ENCODE measurements around the gene DNAAF8.

The DNAAF8 gene

DNA sequence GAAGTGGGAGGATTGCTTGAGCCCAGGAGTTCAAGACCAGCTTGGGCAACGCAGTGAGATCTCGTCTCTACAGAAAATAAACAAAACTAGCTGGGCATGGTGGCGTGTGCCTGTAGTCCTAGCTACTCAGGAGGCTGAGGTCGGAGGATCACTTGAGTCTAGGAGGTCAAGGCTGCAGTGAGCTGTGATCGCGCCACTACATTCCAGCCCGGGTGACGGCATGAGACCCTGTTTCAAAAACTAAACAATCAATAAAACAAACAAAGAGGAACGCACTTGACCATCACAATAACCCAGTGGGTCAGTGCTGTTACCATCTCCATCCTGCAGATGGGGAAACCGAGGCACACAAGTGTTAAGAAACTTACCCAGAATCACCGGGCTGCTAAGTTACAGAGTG lies 18.9 kb downstream of the DNAAF8 start:
- DNase-seq (ENCODE audit: low spot score): no peak

DNA sequence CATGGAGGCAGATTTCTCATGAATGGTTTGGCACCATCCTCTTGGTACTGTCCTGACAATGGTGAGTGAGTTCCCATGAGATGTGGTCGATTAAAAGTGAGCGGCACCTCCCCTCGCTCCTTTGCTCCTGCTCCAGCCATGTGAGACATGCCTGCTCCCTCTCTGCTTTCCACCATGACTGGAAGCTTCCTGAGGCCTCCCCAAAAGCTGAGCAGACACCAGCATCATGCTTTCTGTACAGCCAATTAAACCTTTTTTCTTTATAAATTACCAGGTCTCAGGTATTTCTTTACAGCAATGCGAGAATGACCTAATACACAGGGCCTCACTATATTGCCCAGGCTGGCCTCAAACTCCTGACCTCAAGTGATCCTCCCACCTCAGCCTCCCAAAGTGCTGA lies 20.5 kb downstream of the DNAAF8 start:
- DNase-seq (ENCODE audit: low spot score): no peak

DNA sequence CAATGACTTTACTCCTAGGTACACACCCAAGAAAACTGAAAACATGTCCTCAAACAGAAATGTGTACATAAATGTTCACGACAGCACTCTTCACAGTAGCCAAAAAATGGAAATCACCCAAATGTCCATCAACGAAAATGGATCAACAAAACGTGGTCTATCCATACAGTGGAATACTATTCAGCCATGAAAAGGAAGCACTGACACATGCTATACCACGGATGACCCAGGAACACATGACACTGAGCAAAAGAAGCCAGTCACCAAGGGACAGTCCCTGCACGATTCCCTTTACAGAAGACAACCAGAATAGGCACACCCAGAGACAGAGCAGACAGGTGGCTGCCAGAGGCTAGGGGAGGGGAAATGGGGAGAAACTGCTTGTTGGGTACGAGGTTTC lies 21.4 kb downstream of the DNAAF8 start:
- no peak for DNase-seq (ENCODE audit: low spot score)

DNA sequence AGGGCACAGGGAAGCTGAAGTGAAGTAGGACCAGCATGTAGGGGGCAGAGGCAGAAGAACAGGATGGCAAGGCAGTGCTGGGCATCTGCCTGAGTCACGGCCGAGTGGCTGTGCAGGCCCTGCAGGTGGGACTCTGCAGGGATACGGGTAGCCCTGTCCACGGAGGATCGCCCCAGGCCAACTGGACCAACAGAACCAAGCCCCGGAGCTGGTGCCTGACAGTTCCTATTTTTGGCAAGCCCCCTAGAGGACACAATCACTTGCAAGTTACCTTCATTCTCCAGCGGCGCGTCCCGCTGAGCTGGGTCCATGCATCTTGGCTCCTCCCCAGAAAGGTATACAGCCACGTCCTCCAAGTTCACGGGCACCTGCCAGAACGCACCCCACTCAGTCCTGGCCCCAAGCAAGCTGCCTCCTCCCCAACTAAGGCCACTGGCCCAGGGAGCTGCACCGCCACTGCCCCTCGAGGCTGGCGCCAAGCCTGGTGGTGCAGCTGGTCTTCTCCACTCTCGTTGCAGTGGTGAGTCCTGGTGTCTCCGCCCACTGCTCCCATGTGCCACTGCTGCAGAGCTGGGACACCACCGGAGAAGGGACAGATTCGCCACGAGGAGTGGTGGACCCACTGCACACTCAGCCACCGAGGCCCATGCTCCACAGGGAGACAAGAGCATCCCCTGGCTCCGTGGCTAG lies 26.0 kb downstream of the DNAAF8 start:
- no peak for DNase-seq (ENCODE audit: low spot score)

DNA sequence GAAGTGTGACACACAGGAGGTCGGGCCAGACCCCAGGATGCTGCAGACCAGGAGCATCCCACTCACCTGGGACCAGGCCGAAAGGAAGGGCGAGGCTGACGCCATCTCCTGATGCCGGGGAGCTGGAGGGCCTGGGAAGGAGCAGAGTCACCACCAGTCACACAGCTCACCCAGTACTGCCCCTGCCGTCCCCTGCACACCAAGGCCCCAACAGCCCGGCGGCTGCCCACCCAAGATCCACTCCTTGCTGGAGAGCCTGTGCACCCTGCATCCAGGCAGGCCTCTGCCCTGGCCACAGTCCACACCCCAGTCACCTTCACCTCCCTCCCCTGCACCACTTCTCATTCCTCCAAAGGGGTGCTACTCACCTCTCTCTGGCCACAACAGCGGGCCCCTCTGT lies 27.9 kb downstream of the DNAAF8 start:
- DNase-seq (ENCODE audit: low spot score): no peak

DNA sequence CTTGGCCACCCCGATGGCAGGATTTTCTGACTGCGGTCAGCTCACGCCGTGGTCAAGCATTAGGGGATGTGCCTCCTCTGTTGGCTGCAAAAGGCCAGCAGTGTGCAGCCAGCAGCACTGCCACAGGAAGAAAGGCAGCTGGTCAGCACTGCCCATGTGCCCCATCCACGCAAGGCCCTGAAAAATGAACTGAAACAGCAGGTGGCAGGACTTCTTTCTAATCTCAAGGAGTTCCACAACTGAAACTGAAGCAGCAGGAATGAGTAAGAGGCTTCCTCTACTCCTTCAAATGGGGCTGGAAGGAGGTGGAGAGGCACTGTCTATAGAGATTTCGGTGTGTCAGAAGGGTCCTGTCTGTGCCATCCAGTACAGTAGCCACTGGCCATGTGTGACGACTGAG lies 29.5 kb downstream of the DNAAF8 start:
- DNase-seq (ENCODE audit: low spot score): no peak

DNA sequence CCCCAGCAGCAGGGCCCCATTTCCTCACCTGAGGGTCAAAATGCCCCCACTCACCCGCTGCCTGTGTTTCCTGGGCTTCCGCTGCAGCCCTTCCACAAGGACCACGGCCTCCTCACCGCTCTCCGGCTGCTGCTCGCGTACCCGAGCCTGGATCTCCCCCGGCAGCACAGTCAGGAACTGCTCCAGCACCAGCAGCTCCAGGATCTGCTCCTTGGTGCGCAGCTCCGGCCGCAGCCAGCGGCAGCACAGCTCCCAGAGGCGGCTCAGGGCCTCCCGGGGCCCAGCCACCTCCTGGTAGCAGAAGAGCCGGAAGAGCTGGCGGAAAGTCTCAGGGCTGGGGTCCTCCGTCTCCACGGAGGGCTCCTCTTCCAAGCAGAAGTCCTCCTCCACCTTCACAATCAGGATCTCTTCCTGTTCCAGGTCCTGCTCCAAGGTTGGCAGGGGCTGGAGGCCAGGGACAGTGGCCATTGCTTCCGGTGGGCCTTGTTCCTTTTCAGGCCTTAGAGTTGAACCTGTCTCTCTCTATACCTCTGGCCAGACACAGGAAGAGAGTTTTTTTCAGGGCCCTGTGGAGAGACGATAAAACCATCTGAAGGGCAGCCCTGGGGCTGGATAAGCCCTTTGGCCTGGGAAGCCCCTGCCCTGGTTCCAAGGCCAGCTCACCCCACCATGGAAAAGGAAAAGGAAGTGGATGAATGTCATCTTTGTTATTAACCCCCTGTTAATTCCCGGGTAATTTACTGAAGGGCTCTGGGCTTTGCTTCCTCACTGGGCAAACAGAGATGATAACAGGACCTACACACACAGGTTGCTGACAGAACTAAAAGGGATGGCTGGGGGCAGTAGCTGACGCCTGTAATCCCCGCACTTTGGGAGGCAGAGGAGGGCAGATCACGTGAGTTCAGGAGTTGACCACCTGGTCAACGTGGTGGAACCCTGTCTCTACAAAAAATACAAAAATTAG lies 31.5 kb downstream of the DNAAF8 start:
- DNase-seq (ENCODE audit: low spot score): no peak

DNA sequence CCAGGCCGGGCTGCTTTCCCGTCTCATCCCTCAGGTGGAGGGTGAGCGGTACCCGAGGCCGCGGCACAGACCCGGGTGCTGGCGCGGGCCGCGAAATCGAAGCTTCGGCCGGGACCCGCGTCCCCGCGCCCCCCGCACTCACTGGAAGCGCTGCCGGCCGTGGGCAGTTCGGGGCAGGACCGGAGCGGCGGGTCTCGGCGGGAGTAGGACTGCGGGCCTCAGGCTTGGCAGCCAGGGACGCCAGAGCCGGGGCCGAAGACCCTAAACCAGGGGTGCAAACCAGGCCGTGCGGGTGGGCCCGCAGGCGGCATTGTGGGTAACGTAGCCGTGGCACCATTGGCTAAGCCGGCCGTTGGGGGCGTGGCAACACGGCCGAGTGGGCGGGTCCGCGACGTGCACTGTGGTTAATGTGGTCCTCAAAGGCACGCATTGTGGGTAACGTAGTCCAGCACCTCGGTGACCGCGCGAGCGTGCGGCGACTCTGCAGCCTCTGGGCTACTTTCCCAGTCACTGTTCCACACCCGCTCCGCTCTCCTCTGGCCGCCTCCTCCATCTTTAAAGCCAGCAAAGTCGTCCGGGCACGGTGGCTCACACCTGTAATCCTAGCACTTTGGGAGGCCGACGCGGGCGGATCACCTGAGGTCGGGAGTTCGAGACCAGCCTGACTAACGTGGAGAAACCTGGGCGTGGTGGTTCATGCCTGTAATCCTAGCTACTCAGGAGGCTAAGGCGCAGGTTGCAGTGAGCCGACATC lies 32.7 kb downstream of the DNAAF8 start, which contains the start of gene ZNF500:
ZNF500 (minus strand) TSS at position 288 of the 754 bp plus-strand sequence. CDS start 1,184 bp downstream, outside the sequence.
- peak; percentile 98 for DNase-seq (ENCODE audit: low spot score)

DNA sequence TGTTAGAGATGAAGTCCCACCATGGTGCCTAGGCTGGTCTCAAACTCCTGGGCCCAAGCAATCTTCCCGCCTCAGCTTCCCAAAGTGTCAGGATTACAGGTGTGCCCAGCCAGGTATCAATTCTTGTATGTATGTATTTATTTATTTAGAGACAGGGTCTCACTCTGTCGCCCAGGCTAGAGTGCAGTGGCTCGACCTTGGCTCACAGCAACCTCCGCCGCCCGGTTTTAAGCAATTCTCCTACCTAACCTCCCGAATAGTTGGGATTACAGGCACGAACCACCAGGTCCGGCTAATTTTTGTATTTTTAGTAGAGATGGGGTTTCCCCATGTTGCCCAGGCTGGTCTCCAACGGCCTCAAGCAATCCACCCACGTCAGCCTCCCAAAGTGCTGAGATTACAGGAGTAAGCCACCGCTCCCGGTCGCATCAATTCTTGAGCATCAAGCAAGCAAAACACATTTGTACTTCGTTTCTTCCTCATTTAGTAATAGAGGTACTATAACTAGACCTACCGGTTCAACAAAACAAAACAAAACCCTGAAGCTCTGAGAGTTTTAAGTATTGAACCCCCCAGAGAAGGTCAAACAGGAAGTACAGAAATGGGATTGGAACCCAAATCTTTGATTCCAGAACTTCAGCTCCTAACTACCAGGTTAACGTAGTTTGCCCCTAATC lies 33.7 kb downstream of the DNAAF8 start:
- no peak for DNase-seq (ENCODE audit: low spot score)

DNA sequence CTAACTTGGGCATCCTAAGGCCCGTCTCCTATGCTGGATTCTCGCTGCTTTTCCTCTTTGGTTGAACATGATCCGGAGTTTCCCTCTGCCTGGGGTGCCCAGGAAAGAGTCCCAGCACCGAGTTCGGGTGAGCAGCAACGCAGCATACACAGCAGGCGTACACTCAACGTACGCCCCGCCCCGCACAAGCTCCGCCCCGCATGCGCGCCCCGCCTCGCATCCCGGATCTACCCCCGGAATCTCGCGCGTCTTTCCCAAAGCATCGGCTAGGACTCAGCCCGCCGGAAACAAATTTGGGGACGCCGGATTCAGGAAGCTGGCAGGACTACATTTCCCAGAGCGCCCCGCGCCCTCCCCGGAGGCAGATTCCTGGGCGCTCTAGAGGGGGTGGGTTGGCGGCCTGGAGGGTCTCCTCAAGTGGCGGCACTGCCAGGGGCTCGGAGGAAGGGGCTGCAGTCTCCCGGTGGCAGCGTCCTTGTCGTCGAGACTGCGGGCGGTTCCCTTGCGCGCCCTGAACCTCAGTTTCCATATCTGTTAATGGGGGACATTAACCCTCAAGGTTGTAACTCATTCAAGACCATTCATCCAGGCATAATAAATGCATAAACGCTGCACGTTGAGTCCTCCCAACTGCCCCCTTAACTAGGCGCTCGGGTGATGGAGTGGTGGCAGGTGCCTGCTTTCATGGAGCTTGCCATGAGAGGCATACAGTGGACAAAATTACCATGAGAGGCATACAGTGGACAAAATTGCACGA lies 34.4 kb downstream of the DNAAF8 start:
- peak; percentile 98 for DNase-seq (ENCODE audit: low spot score)

DNA sequence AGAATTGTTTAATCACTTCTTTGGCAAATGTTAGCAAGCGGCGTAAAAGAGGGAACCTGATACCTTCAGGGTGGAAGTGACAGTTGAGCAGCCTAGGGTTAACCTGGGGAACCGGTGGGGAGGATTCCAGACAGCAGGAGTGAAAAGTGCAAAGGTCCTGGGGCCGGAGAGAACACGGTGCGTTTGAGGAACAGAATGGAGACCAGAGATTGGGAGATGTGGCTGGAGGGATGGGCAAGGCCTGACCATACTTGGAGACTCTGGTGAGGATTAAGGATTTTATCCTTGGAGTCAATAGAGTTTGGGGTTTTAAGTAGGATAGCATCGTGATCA lies 34.9 kb downstream of the DNAAF8 start:
- DNase-seq (ENCODE audit: low spot score): no peak

DNA sequence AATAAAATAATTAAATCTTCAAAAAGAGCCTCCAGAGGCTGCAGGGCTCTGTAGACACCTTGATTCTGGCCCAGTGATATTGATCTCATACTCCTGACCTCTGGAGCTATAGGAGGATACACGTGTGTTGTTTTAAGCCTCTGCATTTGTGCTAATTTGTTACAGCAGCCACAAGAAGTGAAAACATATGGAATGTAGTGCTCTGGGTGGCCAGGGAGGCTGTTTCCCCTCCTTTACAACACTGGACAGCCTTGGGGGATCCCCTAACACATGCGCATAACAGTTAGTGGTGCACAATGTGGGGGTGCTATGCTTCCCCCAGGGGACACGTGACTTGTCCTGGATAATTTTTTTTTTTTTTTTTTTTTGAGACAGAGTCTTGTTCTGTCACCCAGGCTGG lies 37.3 kb downstream of the DNAAF8 start:
- no peak for DNase-seq (ENCODE audit: low spot score)

DNA sequence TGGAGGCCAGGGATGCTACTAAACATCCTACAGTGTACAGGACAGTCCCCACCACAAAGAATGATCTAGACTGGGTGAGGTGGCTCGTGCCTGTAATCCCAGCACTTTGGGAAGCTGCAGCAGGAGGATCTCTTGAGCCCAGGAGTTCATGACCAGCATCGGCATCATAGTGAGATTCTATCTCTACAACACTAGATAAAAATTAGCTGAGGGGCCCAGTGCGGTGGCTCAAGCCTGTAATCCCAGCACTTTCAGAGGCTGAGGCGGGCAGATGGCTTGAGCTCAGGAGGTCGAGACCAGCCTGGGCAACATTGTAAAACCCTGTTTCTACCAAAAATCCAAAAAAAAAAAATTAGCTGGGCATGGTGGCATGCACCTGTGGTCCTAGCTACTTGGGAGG lies 38.0 kb downstream of the DNAAF8 start:
- DNase-seq (ENCODE audit: low spot score): no peak

DNA sequence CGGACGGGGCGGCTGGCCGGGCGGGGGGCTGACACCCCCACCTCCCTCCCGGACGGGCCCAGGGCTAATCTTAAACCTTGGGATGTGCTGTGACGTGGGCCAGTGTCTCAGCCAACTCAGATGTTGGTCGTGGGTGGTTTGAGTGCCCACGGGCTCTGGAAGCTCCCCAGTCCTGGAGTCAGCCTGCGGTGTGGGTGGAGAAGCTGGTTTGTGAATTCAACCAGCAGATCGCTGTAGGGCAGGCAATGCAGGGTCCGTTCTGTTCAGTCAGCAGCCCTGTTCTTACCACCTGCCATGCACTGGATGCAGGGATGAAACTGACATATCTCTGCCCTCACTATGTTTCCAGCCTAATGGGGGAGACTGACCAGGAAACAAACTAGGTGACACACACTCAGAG lies 40.7 kb downstream of the DNAAF8 start:
- no peak for DNase-seq (ENCODE audit: low spot score)

DNA sequence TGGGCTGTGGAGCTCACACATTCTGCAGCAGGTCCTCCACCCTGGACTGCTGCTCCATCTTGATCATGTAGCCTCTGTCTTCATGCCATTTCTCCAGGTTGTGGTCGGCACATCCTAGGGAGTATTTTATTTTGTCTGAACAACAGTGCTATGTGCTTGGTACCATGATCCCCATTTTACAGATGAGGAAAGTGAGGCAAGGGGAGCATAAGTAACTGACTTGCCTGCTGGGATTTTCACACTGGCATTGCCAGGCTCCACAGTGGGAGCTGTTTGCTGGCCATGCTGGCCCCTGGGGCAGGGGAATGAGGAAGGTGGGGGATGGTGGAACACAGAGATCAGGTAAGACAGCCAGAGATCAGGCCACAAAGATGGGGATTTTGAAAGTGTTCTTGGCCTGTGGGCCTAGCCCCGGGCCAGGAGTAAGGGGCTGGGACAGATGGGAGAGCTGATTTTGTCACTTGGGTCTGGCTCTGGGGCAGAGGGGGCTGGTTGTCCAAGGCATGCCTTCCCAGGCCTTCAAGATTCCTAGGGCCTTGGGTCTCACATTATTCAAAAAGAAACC lies 41.9 kb downstream of the DNAAF8 start:
- no peak for DNase-seq (ENCODE audit: low spot score)

DNA sequence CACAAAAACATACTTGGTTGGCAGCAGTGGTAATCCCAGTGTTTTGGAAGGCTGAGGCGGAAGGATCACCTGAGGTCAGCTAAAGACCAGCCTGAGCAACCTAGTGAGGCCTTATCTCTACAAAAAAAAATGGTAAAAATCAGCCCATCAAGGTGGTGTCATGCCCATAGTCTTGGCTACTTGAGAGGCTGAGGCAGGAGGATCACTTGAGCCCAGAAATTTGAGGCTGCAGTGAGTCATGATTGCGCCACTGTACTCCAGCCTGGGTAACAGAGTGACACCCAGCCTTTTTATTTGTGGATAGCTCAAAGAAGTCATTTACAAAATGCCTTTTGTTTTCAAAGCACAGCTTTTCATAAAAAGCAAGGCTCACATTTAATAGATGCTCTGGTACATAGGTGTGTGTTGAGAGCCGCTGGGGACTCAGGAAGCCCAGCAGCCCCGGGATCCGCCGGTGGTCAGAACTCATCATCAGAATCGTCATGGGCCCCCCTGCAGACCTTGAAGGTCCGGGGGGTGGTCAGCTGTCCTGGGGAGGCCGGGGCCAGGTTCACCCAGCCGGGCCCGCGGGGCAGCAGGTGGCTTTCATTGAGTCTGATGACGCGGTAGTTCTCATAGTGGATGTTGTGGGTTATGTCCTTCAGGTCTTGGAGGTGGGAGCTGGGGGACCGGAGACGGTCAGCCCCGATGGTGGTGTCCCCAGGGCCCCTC lies 43.2 kb downstream of the DNAAF8 start:
- DNase-seq (ENCODE audit: low spot score): no peak

DNA sequence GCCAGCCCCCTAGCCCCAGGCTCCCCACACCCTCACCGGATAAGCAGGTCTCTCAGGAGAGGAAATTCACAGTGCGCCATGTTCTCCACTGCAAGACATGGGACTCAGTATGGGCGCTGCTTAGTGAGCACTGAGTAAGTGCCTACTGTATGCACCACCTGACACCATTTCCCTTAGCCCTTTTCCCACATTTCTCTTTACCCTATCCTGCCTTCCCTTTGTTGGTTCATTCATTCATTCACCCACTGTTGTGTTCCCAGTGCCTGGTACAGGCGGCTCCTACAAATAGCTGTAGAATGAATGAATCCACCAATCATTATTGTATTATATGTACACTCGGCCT lies 43.7 kb downstream of the DNAAF8 start:
- DNase-seq (ENCODE audit: low spot score): no peak

DNA sequence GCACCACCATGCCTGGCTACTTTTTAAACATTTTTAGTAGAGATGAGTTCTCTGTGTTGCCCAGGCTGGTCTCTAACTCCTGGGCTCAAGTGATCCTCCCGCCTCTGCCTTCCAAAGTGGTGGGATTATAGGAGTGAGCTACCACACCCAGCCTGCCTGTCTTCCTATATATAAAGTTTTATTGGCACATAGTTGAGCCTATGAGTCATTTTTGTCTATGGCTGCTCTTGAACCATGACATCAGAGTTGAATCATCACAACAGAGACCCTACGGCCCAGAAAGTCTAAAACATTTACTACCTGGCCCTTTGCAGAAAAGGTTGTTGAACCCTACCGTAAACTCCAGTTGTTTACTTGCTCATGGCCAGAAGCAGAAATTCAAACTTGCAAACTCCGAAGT lies 45.9 kb downstream of the DNAAF8 start:
- no peak for DNase-seq (ENCODE audit: low spot score)

DNA sequence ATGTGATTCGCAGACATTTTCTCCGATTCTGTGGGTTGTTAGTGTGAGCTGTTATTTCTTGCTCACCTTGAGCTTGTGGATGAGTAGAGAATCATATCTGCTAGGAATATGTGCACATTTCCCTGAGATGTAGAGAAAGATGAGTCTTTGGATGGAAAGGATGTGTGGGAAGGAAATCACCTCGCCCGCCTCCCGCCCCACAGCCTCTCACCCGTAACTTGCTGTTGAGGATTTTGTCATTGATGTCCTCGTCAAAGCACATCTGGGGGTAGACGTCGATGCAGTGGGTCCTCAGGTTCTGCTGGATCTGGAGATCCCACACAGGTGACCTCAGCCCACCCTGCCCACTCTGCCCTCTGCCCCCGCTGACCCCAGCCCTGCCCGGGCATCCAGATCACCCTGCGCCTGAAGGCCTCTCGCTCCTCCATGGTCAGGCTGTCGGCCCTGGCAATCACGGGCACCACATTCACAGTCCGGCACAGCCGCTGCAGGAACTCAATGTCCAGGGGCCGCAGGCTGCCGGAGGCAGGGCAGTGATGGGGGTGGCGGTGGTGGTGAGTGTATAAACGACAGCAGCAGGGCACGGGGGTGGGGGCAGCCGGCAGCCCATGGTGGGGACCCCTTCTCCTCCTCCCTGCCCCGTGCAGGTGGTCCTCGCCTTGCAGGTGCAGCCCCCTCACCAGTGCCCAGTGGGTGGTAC lies 49.1 kb downstream of the DNAAF8 start:
- no peak for DNase-seq (ENCODE audit: low spot score)

DNA sequence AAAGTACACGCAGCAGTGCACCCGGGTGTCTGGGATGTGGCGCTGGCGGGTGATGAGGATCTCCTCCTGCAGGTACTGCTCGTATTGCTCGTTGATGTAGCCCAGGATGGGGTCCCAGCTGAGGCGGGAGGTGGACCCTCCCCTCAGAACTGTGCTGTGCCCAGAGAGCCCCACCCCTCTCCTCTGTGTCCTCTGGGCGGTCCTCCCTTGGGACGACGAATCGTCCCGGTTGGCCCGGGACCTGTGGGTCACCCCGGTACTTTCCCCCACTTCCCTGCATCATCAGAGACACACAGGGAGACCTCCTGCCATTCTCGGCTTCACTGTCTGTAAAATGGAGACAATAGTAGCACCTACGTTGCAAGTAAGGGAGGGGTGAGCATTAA lies 49.6 kb downstream of the DNAAF8 start:
- DNase-seq (ENCODE audit: low spot score): no peak

Data from hepatic stellate cell (primary cell).